ENCODE measurements around the gene DNAJA4.

DNA sequence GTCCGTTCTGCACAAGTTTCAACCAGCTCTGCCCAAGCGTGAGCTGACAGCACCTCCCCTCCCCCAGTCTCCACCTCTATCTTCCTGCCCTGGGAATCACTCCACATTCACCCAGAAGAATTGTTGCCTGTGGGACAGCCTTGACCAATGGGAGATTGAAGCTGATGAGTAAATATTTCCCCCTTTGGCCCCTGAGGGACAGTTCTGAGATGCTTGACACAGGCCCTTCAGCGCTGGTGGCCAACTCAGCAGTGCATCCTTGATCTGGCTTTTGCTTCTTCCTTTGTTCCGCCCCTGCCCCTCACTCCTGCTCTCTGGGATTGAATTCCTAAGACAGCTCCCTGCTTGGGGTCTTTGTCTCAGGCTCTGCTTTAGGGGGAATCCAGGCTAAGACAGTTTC is 48.2 kb downstream of the DNAJA4 start:
- TF ChIP-seq, protein P1, sequence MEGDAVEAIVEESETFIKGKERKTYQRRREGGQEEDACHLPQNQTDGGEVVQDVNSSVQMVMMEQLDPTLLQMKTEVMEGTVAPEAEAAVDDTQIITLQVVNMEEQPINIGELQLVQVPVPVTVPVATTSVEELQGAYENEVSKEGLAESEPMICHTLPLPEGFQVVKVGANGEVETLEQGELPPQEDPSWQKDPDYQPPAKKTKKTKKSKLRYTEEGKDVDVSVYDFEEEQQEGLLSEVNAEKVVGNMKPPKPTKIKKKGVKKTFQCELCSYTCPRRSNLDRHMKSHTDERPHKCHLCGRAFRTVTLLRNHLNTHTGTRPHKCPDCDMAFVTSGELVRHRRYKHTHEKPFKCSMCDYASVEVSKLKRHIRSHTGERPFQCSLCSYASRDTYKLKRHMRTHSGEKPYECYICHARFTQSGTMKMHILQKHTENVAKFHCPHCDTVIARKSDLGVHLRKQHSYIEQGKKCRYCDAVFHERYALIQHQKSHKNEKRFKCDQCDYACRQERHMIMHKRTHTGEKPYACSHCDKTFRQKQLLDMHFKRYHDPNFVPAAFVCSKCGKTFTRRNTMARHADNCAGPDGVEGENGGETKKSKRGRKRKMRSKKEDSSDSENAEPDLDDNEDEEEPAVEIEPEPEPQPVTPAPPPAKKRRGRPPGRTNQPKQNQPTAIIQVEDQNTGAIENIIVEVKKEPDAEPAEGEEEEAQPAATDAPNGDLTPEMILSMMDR (IDR thresholded peaks at IDR 0.05; ENCODE audit: low read depth, low read length, poor library complexity, severe bottlenecking): no peak
- no peak for TF ChIP-seq EZH2phosphoT487 (IDR thresholded peaks at IDR 0.05; ENCODE audit: borderline replicate concordance, low read length)
